ENCODE data around the gene ZNF280D. TPM values are rescaled to one million over a fixed set of nuclear protein-coding genes. Genes with fewer than 3 reads are reported as not detected.

Gene ZNF280D
- total and polyA plus RNA-seq, 2 of the 13 experiments (the other 11 are each of a cell fraction or from before 2014, with no cell fraction given): 7.1 to 11.9 TPM

GRCh38 chr15:56772868-56773639, 39.7 kb upstream of the ZNF280D start (continued):
- TF ChIP-seq FOXP4 (CRISPR knock-in tag; IDR thresholded peaks at IDR 0.05) (peak; percentile 75), HHEX (CRISPR knock-in tag; IDR thresholded peaks at IDR 0.05) (0 out of 2 replicates have a peak, but pooled peaks have one; percentile 10), DNMT1 (CRISPR knock-in tag; IDR thresholded peaks at IDR 0.05) (no peak), MTA3 (CRISPR knock-in tag; IDR thresholded peaks at IDR 0.05) (no peak), HNF1A (IDR thresholded peaks at IDR 0.05; ENCODE audit: low read depth) (no peak), HNF1A (CRISPR knock-in tag; IDR thresholded peaks at IDR 0.05; ENCODE audit: borderline replicate concordance) (peak; percentile 39; the same call in 1 of the 2 replicates), MIXL1 (CRISPR knock-in tag; IDR thresholded peaks at IDR 0.05) (peak; percentile 62; the same call in 1 of the 2 replicates), SALL1 (CRISPR knock-in tag; IDR thresholded peaks at IDR 0.05) (peak; percentile 16; the same call in 1 of the 2 replicates), THAP11 (CRISPR knock-in tag; IDR thresholded peaks at IDR 0.05) (peak; percentile 47; the same call in 1 of the 2 replicates)
